ENCODE measurements around the gene RUFY4. TPM values are rescaled to one million over a fixed set of nuclear protein-coding genes. Genes with fewer than 3 reads are reported as not detected.

RUFY4 gene
- total RNA-seq, 1 experiment from 2014 or later, result not detected

DNA sequence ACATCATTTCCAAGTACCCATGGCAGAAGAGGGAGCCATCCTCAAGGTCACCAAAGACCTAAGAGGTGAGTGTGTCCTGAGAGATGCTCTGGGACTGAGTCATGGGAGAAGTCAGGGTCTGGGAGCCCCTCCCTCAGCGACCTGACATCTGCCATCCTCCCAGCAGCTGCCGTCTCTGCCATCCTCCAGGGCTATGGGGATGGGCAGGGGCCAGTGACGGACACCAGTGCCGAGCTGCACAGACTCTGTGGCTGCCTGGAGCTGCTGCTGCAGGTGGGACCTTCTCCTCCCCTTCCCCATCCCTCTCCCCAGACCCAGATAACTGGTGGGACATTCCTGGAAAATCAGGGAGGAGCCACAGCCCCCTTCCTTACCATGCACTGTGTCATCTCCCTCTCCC is 1.5 kb downstream of the RUFY4 start:
- BruUV-seq (replicated peaks), result no TSS peak
- no peak for TF ChIP-seq POLR2AphosphoS5 (IDR thresholded peaks at IDR 0.05; ENCODE audit: low read depth, low read length)
- TF ChIP-seq SIN3A (IDR thresholded peaks at IDR 0.05; ENCODE audit: borderline replicate concordance, insufficient read depth, low read depth, low read length), result no peak
- no peak for TF ChIP-seq TCF7L2 (IDR thresholded peaks at IDR 0.05; ENCODE audit: low read depth, low read length)
- TF ChIP-seq, protein P1, sequence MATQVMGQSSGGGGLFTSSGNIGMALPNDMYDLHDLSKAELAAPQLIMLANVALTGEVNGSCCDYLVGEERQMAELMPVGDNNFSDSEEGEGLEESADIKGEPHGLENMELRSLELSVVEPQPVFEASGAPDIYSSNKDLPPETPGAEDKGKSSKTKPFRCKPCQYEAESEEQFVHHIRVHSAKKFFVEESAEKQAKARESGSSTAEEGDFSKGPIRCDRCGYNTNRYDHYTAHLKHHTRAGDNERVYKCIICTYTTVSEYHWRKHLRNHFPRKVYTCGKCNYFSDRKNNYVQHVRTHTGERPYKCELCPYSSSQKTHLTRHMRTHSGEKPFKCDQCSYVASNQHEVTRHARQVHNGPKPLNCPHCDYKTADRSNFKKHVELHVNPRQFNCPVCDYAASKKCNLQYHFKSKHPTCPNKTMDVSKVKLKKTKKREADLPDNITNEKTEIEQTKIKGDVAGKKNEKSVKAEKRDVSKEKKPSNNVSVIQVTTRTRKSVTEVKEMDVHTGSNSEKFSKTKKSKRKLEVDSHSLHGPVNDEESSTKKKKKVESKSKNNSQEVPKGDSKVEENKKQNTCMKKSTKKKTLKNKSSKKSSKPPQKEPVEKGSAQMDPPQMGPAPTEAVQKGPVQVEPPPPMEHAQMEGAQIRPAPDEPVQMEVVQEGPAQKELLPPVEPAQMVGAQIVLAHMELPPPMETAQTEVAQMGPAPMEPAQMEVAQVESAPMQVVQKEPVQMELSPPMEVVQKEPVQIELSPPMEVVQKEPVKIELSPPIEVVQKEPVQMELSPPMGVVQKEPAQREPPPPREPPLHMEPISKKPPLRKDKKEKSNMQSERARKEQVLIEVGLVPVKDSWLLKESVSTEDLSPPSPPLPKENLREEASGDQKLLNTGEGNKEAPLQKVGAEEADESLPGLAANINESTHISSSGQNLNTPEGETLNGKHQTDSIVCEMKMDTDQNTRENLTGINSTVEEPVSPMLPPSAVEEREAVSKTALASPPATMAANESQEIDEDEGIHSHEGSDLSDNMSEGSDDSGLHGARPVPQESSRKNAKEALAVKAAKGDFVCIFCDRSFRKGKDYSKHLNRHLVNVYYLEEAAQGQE (IDR thresholded peaks at IDR 0.05; ENCODE audit: insufficient read depth in 1 of 2, low read depth in 2 of 2, low read length in 1 of 2), result no peak
- TF ChIP-seq, protein P2, sequence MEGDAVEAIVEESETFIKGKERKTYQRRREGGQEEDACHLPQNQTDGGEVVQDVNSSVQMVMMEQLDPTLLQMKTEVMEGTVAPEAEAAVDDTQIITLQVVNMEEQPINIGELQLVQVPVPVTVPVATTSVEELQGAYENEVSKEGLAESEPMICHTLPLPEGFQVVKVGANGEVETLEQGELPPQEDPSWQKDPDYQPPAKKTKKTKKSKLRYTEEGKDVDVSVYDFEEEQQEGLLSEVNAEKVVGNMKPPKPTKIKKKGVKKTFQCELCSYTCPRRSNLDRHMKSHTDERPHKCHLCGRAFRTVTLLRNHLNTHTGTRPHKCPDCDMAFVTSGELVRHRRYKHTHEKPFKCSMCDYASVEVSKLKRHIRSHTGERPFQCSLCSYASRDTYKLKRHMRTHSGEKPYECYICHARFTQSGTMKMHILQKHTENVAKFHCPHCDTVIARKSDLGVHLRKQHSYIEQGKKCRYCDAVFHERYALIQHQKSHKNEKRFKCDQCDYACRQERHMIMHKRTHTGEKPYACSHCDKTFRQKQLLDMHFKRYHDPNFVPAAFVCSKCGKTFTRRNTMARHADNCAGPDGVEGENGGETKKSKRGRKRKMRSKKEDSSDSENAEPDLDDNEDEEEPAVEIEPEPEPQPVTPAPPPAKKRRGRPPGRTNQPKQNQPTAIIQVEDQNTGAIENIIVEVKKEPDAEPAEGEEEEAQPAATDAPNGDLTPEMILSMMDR (IDR thresholded peaks at IDR 0.05), result no peak
- Histone ChIP-seq H3K4me3 (ENCODE audit: low read depth in 2 of 2, low read length in 2 of 2) (no peak overlapping the region), H3K9me3 (ENCODE audit: control insufficient read depth, insufficient read depth, low read depth, low read length) (no peaks in the 10 kb centered on the region), H3K27ac (ENCODE audit: low read length) (no peak overlapping the region), H3K4me1 (ENCODE audit: control insufficient read depth, insufficient read depth, low read length) (no peaks in the 10 kb centered on the region), H3K27me3 (ENCODE audit: control insufficient read depth, insufficient read depth, low read length) (no peaks in the 10 kb centered on the region), H3K36me3 (ENCODE audit: control insufficient read depth, insufficient read depth, low read length) (no peaks in the 10 kb centered on the region)
- POLR2A ChIA-PET, result no interaction called here
- CTCF ChIA-PET, result no interaction called here
- DNase-seq (ENCODE audit: low read depth, low spot score) (no peak), ATAC-seq (no peak)
- intact Hi-C loops (cut with micrococcal nuclease; ENCODE audit: unreplicated experiment), result no loop called here
- in situ Hi-C loops (cut with HindIII; ENCODE audit: low pct_unique_long_range_greater_than_20kb, low sequenced_read_pairs), result no loop called here

DNA sequence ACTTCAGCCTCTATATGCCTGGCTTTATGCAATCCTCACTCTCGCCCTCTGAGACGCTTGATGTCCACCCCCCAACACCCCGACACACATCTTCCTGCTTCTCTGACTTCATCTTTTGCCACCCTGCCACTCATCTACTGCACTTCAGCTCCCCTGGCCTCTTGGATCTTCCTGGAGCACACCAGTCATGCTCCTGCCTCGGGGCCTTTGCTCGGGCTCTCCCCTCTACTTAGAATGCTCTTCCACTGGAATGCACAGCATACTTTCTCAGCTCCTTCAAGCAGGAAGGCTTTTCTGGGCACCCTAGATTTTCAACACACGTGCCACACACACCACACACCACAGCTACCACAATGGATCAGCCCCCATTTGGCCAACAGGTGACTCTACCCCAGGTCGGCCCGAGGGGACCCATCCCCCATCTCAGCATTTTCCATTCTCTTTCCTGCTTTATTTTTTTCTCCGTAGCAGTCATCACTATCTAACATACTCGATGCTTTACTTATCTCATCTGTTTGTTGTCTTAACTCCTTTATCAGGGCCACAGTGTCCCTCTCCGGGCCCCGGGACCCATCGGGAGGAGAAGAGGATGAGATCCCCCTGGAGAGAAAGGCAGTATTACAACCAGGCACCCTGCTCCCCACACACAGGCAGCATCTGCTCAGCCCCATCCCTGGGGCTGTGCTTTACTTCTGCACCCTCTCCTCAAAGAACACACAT is 2.3 kb downstream of the RUFY4 start:
- Histone ChIP-seq H3K36me3 (ENCODE audit: control insufficient read depth, insufficient read depth, low read length) (no peaks in the 10 kb centered on the region), H3K27me3 (ENCODE audit: control insufficient read depth, insufficient read depth, low read length) (no peaks in the 10 kb centered on the region), H3K4me1 (ENCODE audit: control insufficient read depth, insufficient read depth, low read length) (no peaks in the 10 kb centered on the region), H3K27ac (ENCODE audit: low read length) (no peak overlapping the region), H3K4me3 (ENCODE audit: low read depth in 2 of 2, low read length in 2 of 2) (no peak overlapping the region), H3K9me3 (ENCODE audit: control insufficient read depth, insufficient read depth, low read depth, low read length) (no peaks in the 10 kb centered on the region)
- intact Hi-C loops (cut with micrococcal nuclease; ENCODE audit: unreplicated experiment), result no loop called here
- DNase-seq (ENCODE audit: low read depth, low spot score) (no peak), ATAC-seq (no peak)
- POLR2A ChIA-PET, result no interaction called here
- TF ChIP-seq, protein P2 (IDR thresholded peaks at IDR 0.05), result no peak
- TF ChIP-seq, protein P1 (IDR thresholded peaks at IDR 0.05; ENCODE audit: insufficient read depth in 1 of 2, low read depth in 2 of 2, low read length in 1 of 2), result no peak
- no peak for TF ChIP-seq SIN3A (IDR thresholded peaks at IDR 0.05; ENCODE audit: borderline replicate concordance, insufficient read depth, low read depth, low read length)
- TF ChIP-seq POLR2AphosphoS5 (IDR thresholded peaks at IDR 0.05; ENCODE audit: low read depth, low read length), result no peak
- no peak for TF ChIP-seq TCF7L2 (IDR thresholded peaks at IDR 0.05; ENCODE audit: low read depth, low read length)
- no TSS peak for BruUV-seq (replicated peaks)
- in situ Hi-C loops (cut with HindIII; ENCODE audit: low pct_unique_long_range_greater_than_20kb, low sequenced_read_pairs), result no loop called here
- CTCF ChIA-PET, result interaction anchor here (0.6 kb wide), 1 partner anchor 9 kb away, joined by 6 read pairs; no protein-coding TSS in a partner anchor

Measured in Panc1 (cell line).